ENCODE measurements around the gene CYB561A3. TPM values are rescaled to one million over a fixed set of nuclear protein-coding genes. Genes with fewer than 3 reads are reported as not detected.

The CYB561A3 gene
- total RNA-seq, 1 experiment from 2014 or later = 96.9 TPM

- Histone ChIP-seq H3K27me3 (ENCODE audit: insufficient read depth, low read depth) (no peaks in the 10 kb centered on the region), H3K27ac (no peak overlapping the region), H4K20me1 (ENCODE audit: insufficient read depth) (no peaks in the 10 kb centered on the region), H3K9me2 (ENCODE audit: insufficient read depth) (no peaks in the 10 kb centered on the region), H3K36me3 (ENCODE audit: low read depth) (no peaks in the 10 kb centered on the region), H3K4me2 (no peak overlapping the region), H3K4me3 (no peak overlapping the region), H3K79me2 (ENCODE audit: low read depth) (no peaks in the 10 kb centered on the region), H3K9me3 (ENCODE audit: insufficient read depth, low read depth) (no peaks in the 10 kb centered on the region), H2AFZ (no peak overlapping the region), H3F3A (ENCODE audit: insufficient read depth, low read depth) (no peaks in the 10 kb centered on the region), H3K4me1 (replicated peaks; ENCODE audit: insufficient read depth) (no peaks in the 10 kb centered on the region)
- intact Hi-C loops (cut with micrococcal nuclease; ENCODE audit: unreplicated experiment) = no loop called here
- ChIA-PET POLR2A (ENCODE audit: unreplicated experiment) (no interaction called here), CTCF (interaction anchor here (0.6 kb wide), 1 partner anchor 148 kb away, joined by 14 read pairs; no protein-coding TSS in a partner anchor)
- TF ChIP-seq EZH2 (IDR thresholded peaks at IDR 0.05; ENCODE audit: low read depth) (no peak), CTCF (conservative IDR thresholded peaks at IDR 0.05) (no peak)
- DNase-seq = no peak
- BruUV-seq (replicated peaks) = no TSS peak
Observed at GRCh38 chr11:61343792-61344745, 17.6 kb downstream of the CYB561A3 start.

- DNase-seq = no peak
- Histone ChIP-seq H3K27me3 (ENCODE audit: insufficient read depth, low read depth) (no peaks in the 10 kb centered on the region), H3K4me2 (no peak overlapping the region), H4K20me1 (ENCODE audit: insufficient read depth) (no peaks in the 10 kb centered on the region), H3K79me2 (ENCODE audit: low read depth) (no peaks in the 10 kb centered on the region), H3K4me3 (no peak overlapping the region), H3K36me3 (ENCODE audit: low read depth) (no peaks in the 10 kb centered on the region), H3K27ac (no peak overlapping the region), H3K9me2 (ENCODE audit: insufficient read depth) (no peaks in the 10 kb centered on the region), H2AFZ (no peak overlapping the region), H3K9me3 (ENCODE audit: insufficient read depth, low read depth) (no peaks in the 10 kb centered on the region), H3K4me1 (replicated peaks; ENCODE audit: insufficient read depth) (no peaks in the 10 kb centered on the region), H3F3A (ENCODE audit: insufficient read depth, low read depth) (no peaks in the 10 kb centered on the region)
- CTCF ChIA-PET = interaction anchor here (1.0 kb wide), 1 partner anchor 40 kb away, joined by 3 read pairs; no protein-coding TSS in a partner anchor
- POLR2A ChIA-PET (ENCODE audit: unreplicated experiment) = interaction anchor here (0.6 kb wide), 1 partner anchor 473 kb away, joined by 5 read pairs; no protein-coding TSS in a partner anchor
- intact Hi-C loops (cut with micrococcal nuclease; ENCODE audit: unreplicated experiment) = no loop called here
- TF ChIP-seq CTCF (conservative IDR thresholded peaks at IDR 0.05) (no peak), EZH2 (IDR thresholded peaks at IDR 0.05; ENCODE audit: low read depth) (no peak)
- BruUV-seq (replicated peaks) = no TSS peak
Observed at GRCh38 chr11:61342207-61342803, 19.4 kb downstream of the CYB561A3 start.

- intact Hi-C loops (cut with micrococcal nuclease; ENCODE audit: unreplicated experiment) = no loop called here
- TF ChIP-seq CTCF (conservative IDR thresholded peaks at IDR 0.05) (no peak), EZH2 (IDR thresholded peaks at IDR 0.05; ENCODE audit: low read depth) (no peak)
- Histone ChIP-seq H3K9me2 (ENCODE audit: insufficient read depth) (no peaks in the 10 kb centered on the region), H2AFZ (no peak overlapping the region), H3K4me1 (replicated peaks; ENCODE audit: insufficient read depth) (no peaks in the 10 kb centered on the region), H3K27ac (no peak overlapping the region), H3K27me3 (ENCODE audit: insufficient read depth, low read depth) (no peaks in the 10 kb centered on the region), H3K36me3 (ENCODE audit: low read depth) (no peaks in the 10 kb centered on the region), H3K4me3 (no peak overlapping the region), H3F3A (ENCODE audit: insufficient read depth, low read depth) (no peaks in the 10 kb centered on the region), H3K79me2 (ENCODE audit: low read depth) (no peaks in the 10 kb centered on the region), H3K4me2 (no peak overlapping the region), H3K9me3 (ENCODE audit: insufficient read depth, low read depth) (no peaks in the 10 kb centered on the region), H4K20me1 (ENCODE audit: insufficient read depth) (no peaks in the 10 kb centered on the region)
- BruUV-seq (replicated peaks) = no TSS peak
- ChIA-PET POLR2A (ENCODE audit: unreplicated experiment) (interaction anchor here (0.6 kb wide), 1 partner anchor 474 kb away, joined by 5 read pairs; no protein-coding TSS in a partner anchor), CTCF (interaction anchor here (0.6 to 1.0 kb wide), 2 partner anchors 41 to 42 kb away, joined by 3 to 7 read pairs; no protein-coding TSS in a partner anchor)
- no peak for DNase-seq
Observed at GRCh38 chr11:61341706-61342105, 20.0 kb downstream of the CYB561A3 start.

All from PC-9 (cell line).